Ramos (cell line): ENCODE measurements around the gene IL6.
"Not testable (repeated sequence)": the region's sequence is repeated elsewhere in the genome, so short reads cannot be mapped to it uniquely, and the experiment has no call there.

Experiments used
- in situ Hi-C: fragments of 300-500 bp; cut with MboI; formaldehyde crosslinking; loops from one replicate; pipeline ENCODE4 v1.14.3; 2022; ENCODE audit warnings: low sequenced_read_pairs; ENCODE audit not compliant: unreplicated experiment

Gene IL6

DNA sequence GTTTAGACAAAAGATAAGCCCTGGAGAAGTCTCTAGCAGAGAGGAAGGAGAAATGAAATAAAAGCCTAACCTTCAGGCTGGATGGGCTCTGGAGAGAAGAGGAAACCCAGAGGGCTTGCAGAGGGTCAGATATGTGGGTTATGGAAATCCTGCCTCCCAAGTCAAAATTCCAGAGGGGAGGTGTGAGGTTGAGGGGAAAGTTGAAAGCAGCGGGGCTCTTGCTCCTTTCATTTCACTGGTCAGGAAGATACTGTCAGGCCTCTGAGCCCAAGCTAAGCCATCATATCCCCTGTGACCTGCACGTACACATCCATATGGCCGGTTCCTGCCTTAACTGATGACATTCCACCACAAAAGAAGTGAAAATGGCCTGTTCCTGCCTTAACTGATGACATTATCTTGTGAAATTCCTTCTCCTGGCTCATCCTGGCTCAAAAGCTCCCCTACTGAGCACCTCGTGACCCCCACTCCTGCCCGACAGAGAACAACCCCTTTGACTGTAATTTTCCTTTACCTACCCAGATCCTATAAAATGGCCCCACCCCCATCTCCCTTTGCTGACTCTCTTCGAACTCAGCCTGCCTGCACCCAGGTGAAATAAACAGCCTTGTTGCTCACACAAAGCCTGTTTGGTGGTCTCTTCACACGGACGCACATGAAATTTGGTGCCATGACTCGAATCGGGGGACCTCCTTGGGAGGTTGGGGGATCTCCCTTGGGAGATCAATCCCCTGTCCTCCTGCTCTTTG, 23.7 kb upstream of the IL6 start:
- in situ Hi-C loops: not testable (repeated sequence)

- in situ Hi-C loops: not testable (repeated sequence)
Measured at GRCh38 chr7:22703978-22704610, 22.9 kb upstream of the IL6 start.

DNA sequence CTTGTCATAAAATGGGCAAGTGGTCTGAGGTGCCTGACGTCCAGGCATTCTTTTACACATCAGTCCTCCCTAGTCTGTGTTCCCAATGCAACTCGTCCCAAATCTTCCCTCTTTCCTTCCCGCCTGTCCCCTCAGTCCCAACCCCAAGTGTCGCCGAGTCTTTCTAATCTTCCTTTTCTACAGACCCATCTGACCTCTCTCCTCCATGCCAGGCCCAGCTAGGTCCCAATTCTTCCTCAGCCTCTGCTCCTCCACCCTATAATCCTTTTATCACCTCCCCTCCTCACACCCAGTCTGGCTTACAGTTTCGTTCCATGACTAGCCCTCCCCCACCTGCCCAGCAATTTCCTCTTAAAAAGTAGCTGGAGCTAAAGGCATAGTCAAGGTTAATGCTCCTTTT, 22.3 kb upstream of the IL6 start:
- in situ Hi-C loops: not testable (repeated sequence)

GRCh38 chr7:22705874-22706273, 21.1 kb upstream of the IL6 start:
- in situ Hi-C loops: not testable (repeated sequence)

GRCh38 chr7:22707026-22707691, 19.8 kb upstream of the IL6 start:
- in situ Hi-C loops: not testable (repeated sequence)

- in situ Hi-C loops: not testable (repeated sequence)
Measured at GRCh38 chr7:22708214-22708613, 18.8 kb upstream of the IL6 start.

GRCh38 chr7:22708677-22709061, 18.3 kb upstream of the IL6 start:
- in situ Hi-C loops: not testable (repeated sequence)

DNA sequence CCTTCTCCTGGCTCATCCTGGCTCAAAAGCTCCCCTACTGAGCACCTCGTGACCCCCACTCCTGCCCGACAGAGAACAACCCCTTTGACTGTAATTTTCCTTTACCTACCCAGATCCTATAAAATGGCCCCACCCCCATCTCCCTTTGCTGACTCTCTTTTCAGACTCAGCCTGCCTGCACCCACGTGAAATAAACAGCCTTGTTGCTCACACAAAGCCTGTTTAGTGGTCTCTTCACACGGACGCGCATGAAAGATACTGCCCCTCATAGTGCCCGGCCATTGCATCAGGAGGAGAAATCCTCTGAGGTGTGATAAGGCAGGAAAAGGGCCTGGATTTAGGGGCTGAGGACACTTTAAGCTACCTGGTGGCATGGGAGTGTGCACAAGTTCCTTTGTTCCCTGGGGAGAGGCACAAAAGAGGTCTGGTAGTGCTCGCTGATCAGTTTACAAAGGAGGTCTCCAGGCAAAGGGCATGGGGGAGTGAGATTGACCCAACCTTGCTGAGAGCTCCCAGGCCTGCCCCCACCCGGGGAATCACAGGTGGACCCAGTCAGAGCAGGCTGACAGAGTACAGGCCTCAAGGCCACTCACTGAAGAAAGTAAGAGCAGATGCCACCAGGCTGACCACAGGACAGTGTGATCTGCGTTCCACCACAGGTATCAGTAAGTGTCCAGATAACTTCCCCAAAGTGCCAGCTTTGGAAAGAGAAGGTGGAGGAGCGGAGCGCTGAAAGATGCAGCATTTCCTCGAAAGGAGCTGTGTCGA, 17.8 kb upstream of the IL6 start:
- in situ Hi-C loops: not testable (repeated sequence)

- in situ Hi-C loops: no loop called here
Measured at GRCh38 chr7:22709857-22710256, 17.1 kb upstream of the IL6 start.

DNA sequence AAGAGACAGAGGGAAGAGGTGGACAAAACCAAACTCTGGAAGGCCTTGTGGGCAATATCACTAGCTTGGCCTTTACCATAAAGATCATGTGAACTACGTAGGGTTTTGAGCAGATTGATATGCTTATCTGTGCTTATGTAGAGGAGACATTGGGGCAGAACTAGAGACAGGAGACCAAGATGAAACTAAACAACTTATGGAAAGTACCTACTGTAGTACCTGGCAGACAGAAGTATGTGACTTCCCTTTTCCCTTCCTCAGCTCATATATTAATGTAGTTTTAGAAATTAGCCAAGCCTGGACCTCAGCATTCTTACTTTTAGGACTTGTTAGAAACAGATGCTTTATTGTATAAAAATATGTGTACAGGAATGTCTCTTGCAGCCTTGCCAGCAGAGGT, 14.0 kb upstream of the IL6 start:
- in situ Hi-C loops: no loop called here

DNA sequence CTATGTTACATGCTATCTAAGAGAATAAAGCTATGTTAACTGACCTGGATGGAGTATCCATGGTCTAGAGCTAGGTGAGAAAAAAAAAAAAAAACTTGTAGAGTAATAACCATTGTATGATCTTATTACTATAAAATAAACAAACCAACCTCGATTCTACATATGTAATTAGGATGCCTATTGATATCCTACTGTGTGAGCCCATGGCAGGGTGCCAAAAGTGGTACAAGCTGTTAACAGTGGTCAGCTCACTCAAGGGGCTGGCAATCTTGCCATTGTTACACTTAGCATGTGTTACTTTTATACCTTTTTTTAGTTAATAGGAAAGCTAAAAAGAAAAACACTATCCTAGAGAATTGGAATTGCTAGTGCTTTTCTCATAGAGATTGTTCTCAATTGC, 13.5 kb upstream of the IL6 start:
- in situ Hi-C loops: no loop called here

DNA sequence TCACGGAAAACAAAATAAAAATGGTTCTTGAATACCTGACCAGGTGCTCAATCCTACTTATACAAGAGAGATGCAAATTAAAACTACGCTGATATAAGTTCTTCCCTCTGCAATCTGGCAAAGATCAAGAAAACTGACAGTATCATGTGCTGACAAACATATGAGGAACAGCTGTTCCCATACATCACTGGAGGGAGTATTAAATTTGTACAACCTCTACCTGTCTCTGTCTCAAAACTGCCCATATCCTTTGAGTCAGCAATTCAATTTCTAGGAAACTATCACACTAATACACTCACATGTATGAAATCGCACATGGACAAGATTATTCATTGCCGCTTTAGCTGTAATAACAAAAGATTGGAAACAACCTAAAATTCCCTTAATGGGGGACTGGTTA, 11.0 kb upstream of the IL6 start:
- in situ Hi-C loops: no loop called here

DNA sequence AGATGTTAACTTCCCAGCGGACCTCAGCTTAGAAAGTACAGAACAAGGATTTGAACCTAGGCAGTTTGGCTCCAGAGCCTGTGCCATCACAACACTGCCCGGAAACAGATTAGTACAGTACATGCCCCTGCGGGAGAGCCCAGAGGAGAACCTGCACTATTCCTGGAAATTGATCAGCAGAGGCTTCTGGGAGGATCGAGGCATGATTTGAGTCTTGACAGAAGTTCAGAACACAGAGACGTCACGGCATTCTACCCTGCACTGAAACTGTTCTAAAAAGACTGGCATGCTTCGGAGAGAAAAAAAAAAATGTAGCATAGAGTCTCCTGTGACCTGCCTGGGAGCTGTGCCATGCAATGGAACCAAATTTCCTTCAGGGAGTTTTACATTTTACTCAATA, 9.2 kb upstream of the IL6 start:
- in situ Hi-C loops: no loop called here

- in situ Hi-C loops: no loop called here
Measured at GRCh38 chr7:22718200-22718711, 8.7 kb upstream of the IL6 start.

DNA sequence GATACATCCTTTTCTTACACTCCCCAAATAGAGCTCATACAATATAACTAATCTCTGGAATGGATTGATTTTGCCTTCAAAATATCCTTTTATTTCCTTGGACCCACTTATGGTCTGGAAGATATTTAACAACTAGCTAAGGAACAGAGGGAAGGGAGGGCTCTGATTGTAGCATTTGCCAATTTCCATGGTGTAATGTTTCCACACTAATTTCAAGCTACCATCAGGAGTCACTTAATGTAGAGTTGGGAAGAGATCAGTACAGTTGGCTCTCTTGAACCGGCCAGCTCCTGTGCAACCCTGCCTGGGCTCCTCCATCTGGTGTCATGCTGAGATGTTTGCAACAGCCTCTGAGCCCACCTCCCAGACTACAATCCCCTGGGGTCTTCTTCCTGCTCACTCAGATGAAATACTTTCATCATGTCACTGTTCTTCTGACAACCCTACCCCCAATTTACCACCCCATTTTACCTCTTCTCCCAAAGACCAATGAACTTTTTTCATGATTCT, 8.0 kb upstream of the IL6 start:
- in situ Hi-C loops: no loop called here

- in situ Hi-C loops: no loop called here
Measured at GRCh38 chr7:22720791-22721786, 5.9 kb upstream of the IL6 start.

GRCh38 chr7:22722536-22723180, 4.3 kb upstream of the IL6 start:
- in situ Hi-C loops: no loop called here

DNA sequence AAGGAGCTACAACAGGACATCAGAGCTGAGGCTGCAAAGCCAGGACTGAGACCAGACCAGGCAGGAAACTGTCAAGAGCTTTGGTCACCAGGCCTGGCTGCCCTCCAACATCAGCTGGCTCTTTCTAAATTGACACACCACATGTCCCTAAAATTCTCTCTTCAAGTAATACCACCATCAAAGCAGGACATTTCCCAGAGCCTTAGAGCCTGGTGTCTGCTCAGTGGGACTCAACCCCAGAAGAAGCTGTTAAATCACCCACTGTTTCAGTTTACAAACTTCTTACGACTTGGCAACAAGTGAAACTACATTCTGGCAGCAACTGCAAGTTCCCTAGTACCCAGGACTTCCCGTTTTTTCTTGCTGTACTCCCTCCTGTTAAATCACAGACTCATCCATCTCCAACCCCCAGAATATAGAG, 3.8 kb upstream of the IL6 start:
- in situ Hi-C loops: no loop called here

DNA sequence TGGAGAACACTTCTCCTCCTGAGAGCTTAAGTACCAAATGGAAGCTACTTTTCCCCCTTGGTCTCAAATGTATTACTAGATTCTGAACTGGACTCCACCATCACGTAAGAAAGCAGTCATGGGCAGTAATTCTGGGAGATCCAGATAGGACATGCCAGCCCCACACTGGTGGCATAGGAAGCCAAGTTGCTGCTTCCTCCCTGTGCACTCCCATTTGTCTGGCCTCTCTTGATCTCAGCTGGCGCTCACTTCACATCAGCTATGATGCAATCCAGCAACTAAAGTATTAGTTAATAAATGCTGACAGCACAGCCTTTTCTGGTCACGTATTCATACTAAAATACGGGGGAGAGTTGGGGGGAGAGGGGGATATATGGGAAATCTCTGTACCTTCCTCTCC, 3.4 kb upstream of the IL6 start:
- in situ Hi-C loops: no loop called here
